Activated CD8-positive, alpha-beta T cell treated with anti-CD3 and anti-CD28 coated beads, Interleukin-2, amount 10 ng/mL, durations not matched to agents 7 days and 5 days (primary cell): ENCODE measurements around the gene ZXDB. TPM values are rescaled to one million over a fixed set of nuclear protein-coding genes. Genes with fewer than 3 reads are reported as not detected.
"Not testable (repeated sequence)": the region's sequence is repeated elsewhere in the genome, so short reads cannot be mapped to it uniquely, and the experiment has no call there.

Experiments used
- ATAC-seq: fragments of 150-1000 bp; cut with Tn5 transposase; one replicate; pipeline ENCODE4 v1.10.0; 2021; ENCODE audit warnings: moderate library complexity
- CTCF ChIA-PET: fragments of 350-600 bp; sonication (Branson Sonifier 250); formaldehyde crosslinking; loops from one replicate; lab custom pipeline; 2021; ENCODE audit warnings: antibody characterized with exemption; lab: Charles Lee
- POLR2A ChIA-PET: fragments of 350-600 bp; sonication (Branson Sonifier 250); formaldehyde crosslinking; loops from one replicate; lab custom pipeline; 2021; ENCODE audit warnings: antibody characterized with exemption; lab: Charles Lee
- DNase-seq: peaks from one replicate; pipeline ENCODE4 v3.0.0-alpha.2; 2020
- H3K27ac Mint-ChIP-seq: one replicate; pipeline ENCODE4 v1.8.0; 2021; ENCODE audit warnings: mild to moderate bottlenecking, mixed read lengths
- H3K27me3 Mint-ChIP-seq: one replicate; pipeline ENCODE4 v1.8.0; 2021; ENCODE audit warnings: low read depth, mixed read lengths
- H3K36me3 Mint-ChIP-seq: one replicate; pipeline ENCODE4 v1.8.0; 2021; ENCODE audit warnings: low read depth, mixed read lengths
- H3K4me1 Mint-ChIP-seq: one replicate; pipeline ENCODE4 v1.8.0; 2021; ENCODE audit warnings: low read depth, mixed read lengths
- H3K4me3 Mint-ChIP-seq: one replicate; pipeline ENCODE4 v1.8.0; 2021; ENCODE audit warnings: mild to moderate bottlenecking, mixed read lengths
- H3K9me3 Mint-ChIP-seq: one replicate; pipeline ENCODE4 v1.8.0; 2022; ENCODE audit warnings: mixed read lengths; ENCODE audit not compliant: insufficient read depth
- total RNA-seq, 2 experiments: library from RNA; stranded (reverse); gene quantifications; one replicate each; pipeline ENCODE4 v1.2.3, GENCODE V29; 2021

ZXDB gene
- 1 to 10 TPM; 4.5 TPM for total RNA-seq

DNA sequence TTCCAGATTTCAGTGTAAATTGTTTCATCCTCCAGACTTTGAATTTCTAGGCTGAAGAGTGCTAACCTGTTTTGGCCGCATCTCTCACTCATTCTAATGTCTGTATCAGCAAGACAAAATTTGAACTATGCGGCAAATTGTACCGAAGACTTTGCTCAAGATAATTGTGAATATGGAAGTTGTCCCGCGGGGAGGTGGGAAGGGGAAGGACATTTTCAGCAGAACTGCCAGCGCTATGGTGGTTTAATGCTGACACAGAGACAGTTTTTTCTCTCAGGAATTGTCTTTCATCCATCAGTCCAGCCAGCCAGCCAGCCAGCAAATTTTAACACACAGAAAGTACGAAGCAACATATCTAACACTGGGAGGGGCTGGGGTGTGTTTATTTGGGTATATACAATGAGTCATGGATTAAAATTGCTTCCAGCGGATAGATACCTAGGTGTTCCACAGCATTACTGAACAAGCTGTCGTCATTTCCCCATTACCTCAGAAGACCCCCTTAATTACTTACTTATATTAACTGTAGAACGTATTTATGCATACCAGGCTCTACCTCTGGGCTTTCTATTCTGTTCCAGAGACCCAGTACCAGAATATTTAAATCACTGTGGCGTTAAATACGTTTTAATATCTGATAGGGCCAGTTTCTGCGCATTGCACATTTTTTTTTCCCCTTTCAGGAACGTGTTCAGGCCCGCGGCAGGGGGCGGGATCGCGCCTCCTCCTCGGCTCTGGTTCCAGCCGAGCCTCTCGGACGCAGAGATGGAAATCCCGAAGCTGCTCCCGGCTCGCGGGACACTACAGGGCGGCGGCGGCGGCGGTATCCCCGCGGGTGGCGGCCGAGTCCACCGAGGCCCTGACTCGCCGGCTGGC, at the start of gene ZXDB:
Gene ZXDB, plus strand, starts transcription at position 728 of the 876 bp plus-strand sequence. Its CDS starts 38 bp downstream, at position 766.
- H3K4me3 Mint-ChIP-seq = peak within 1 kb of the TSS; percentile 69
- H3K27me3 Mint-ChIP-seq, H3K9me3 Mint-ChIP-seq, POLR2A ChIA-PET, CTCF ChIA-PET: not testable (repeated sequence)
- DNase-seq = peak; percentile 21
- peak within 1 kb of the TSS; percentile 79 for H3K27ac Mint-ChIP-seq
- ATAC-seq = peak; percentile 65
- peaks cover 41% of the 10 kb centered on the region for H3K4me1 Mint-ChIP-seq
- H3K36me3 Mint-ChIP-seq = peaks cover 17% of the 10 kb centered on the region

DNA sequence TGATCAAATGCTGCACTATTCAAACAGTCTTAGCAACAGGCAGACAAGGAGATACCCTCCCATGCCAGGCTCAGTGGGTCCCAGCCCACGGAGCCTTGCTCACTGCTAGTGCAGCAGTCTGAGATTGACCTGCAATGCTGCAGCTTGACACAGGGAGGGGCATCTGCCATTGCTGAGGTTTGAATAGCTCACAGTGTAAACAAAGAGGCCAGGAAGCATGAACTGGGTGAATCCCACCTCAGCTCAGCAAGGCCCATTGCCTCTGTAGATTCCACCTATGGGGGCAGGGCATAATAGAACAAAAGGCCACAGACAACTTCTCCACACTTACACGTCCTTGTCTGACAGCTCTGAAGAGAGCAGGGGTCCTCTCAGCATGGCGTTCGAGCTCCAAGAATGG, 26.6 kb upstream of the ZXDB start:
- DNase-seq (no peak), ATAC-seq (no peak)
- no peaks in the 10 kb centered on the region for H3K9me3 Mint-ChIP-seq
- no peaks in the 10 kb centered on the region for H3K27me3 Mint-ChIP-seq
- CTCF ChIA-PET = no interaction called here
- no peaks in the 10 kb centered on the region for H3K4me1 Mint-ChIP-seq
- H3K27ac Mint-ChIP-seq = no peak overlapping the region
- H3K4me3 Mint-ChIP-seq = no peak overlapping the region
- POLR2A ChIA-PET = no interaction called here
- no peaks in the 10 kb centered on the region for H3K36me3 Mint-ChIP-seq

DNA sequence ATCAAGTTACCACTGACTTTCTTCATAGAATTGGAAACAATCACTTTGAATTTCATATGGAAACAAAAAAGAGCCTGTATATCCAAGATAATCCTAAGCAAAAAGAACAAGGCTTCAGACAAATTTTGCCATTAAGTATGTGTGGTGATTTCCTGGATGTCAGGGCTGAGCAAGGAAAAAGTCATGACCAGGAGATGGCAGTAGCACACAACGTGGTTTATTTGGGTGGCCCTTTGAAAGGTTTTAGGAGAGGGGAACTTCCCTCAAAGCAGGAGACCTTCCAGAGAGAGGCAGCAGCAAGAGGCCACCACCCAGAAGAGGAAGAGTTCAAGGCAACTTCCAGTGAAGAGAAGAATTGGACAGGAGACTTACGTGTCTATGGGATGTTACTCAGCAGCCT, 18.1 kb upstream of the ZXDB start:
- Mint-ChIP-seq H3K9me3 (no peaks in the 10 kb centered on the region), H3K4me3 (no peak overlapping the region), H3K36me3 (no peaks in the 10 kb centered on the region), H3K27ac (no peak overlapping the region), H3K4me1 (no peaks in the 10 kb centered on the region), H3K27me3 (peaks cover 5% of the 10 kb centered on the region)
- peak; percentile 21 for DNase-seq
- ATAC-seq = no peak
- POLR2A ChIA-PET = no interaction called here
- CTCF ChIA-PET = no interaction called here

DNA sequence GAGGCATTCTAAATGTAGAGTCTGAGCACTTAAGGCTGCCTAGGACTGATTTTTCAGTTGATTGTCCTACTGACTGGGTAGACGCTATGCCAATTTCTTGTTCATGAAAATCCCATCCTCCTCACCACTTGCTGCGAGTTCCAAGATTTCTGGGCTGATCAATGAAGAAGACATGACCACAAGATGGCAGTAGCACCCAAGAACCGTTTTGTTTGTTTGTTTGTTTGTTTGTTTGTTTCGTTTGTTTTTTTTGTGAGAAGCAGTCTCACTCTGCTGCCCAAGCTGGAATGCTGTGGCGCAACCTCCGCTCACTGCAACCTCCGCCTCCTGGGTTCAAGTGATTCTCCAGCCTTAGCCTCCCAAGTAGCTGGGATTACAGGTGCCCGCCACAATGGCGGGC, 8.9 kb upstream of the ZXDB start:
- CTCF ChIA-PET, POLR2A ChIA-PET: not testable (repeated sequence)

DNA sequence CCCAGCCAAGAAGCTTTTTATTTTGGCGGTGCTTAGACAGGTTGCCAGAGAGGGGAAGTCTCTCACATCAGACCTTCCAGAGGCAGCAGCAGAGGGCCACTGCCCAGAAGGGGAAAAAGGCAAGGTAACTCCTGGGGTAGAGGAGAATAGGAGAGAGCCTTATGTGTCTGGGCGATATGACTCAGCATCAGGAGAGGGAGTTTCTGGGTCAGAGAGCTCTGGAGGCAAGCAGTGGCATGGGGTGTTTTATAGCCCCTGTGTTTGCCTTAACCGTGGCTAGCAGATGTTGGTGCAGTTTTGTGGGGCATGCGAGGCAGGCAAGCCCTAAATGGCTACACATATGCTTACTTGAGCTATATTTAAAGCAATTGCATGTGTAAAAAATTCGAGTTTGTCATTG, 8.3 kb upstream of the ZXDB start:
- no peaks in the 10 kb centered on the region for H3K36me3 Mint-ChIP-seq
- no peak overlapping the region for H3K4me3 Mint-ChIP-seq
- no peak for ATAC-seq
- ChIA-PET POLR2A (no interaction called here), CTCF (no interaction called here)
- H3K27me3 Mint-ChIP-seq = no peaks in the 10 kb centered on the region
- peaks cover 10% of the 10 kb centered on the region for H3K4me1 Mint-ChIP-seq
- H3K9me3 Mint-ChIP-seq = no peaks in the 10 kb centered on the region
- no peak for DNase-seq
- no peak overlapping the region for H3K27ac Mint-ChIP-seq

More for the DNA sequence above, 8.9 kb upstream of the ZXDB start:
- ATAC-seq, DNase-seq, H3K9me3 Mint-ChIP-seq, H3K27ac Mint-ChIP-seq, H3K27me3 Mint-ChIP-seq, H3K36me3 Mint-ChIP-seq, H3K4me3 Mint-ChIP-seq: not testable (repeated sequence)
- H3K4me1 Mint-ChIP-seq = peaks cover 10% of the 10 kb centered on the region

DNA sequence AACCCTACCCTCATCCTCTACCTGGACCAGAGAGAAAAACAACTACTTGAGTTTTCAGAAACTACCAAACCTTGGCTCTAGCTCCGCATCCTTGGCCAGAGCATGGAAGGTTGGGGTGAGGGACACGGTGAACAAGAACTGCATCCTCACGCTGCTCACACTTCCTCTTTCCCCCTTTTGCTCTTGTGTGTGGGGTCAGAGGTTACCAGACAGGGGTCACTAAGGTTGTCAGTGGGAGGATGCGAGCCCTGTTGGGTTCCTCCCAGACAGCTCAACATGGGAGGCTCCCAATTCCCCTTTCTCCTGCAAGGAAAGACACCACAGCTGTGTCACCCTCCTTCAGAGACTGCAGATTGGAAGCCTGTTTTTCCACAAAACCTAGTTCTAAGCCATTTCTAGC, 5.5 kb upstream of the ZXDB start:
- no peaks in the 10 kb centered on the region for H3K27me3 Mint-ChIP-seq

DNA sequence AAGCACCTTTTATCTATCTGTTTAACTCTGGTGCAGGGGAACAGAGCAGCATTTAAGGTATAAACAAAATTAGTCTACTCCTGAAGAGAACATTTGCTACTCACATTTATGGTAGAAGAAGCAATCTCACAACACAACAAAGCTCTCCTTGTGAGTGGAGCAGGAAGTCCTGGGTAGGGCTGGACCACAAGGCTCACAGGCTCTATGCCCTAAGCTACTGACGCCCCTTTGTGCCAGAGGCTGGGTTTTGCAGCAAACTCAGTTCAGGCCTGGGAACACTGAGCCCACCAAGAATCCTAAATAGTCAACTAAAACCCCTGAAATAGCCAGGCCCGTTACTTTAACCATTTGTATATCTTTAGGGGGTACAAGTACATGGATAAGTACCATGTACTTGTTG, 4.7 kb upstream of the ZXDB start:
- ChIA-PET POLR2A (no interaction called here), CTCF (no interaction called here)
- Mint-ChIP-seq H3K27me3 (no peaks in the 10 kb centered on the region), H3K4me1 (peaks cover 18% of the 10 kb centered on the region), H3K9me3 (no peaks in the 10 kb centered on the region), H3K27ac (no peak overlapping the region), H3K4me3 (no peak overlapping the region), H3K36me3 (no peaks in the 10 kb centered on the region)
- ATAC-seq (no peak), DNase-seq (no peak)

More for the DNA sequence above, 5.5 kb upstream of the ZXDB start:
- Mint-ChIP-seq H3K4me1 (peaks cover 17% of the 10 kb centered on the region), H3K4me3 (no peak overlapping the region), H3K9me3 (no peaks in the 10 kb centered on the region), H3K27ac (no peak overlapping the region), H3K36me3 (no peaks in the 10 kb centered on the region)
- ATAC-seq (no peak), DNase-seq (no peak)
- POLR2A ChIA-PET = no interaction called here
- CTCF ChIA-PET = no interaction called here

DNA sequence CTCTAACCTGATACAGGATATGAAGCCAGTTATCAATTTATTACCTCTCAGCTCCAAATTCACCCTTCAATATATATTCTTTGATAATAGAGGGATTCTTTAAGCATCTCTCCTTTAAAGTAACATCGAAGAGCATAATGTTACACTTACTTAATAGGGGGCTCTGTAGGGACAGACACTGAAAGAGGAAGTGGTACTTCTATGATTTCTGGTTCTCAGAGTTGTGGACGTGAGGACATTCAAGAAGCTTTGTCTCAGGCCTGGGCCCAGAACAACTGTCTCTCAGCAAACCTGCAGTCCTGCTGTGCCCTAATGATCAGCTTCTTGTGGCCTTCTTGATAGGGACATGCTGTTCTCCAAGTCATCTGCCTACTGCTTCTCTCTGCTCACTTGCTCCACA, 4.2 kb upstream of the ZXDB start:
- H3K27ac Mint-ChIP-seq = no peak overlapping the region
- CTCF ChIA-PET = no interaction called here
- H3K27me3 Mint-ChIP-seq = no peaks in the 10 kb centered on the region
- no peaks in the 10 kb centered on the region for H3K36me3 Mint-ChIP-seq
- no peak overlapping the region for H3K4me3 Mint-ChIP-seq
- peaks cover 18% of the 10 kb centered on the region for H3K4me1 Mint-ChIP-seq
- ATAC-seq = no peak
- no peaks in the 10 kb centered on the region for H3K9me3 Mint-ChIP-seq
- no peak for DNase-seq
- POLR2A ChIA-PET = no interaction called here

DNA sequence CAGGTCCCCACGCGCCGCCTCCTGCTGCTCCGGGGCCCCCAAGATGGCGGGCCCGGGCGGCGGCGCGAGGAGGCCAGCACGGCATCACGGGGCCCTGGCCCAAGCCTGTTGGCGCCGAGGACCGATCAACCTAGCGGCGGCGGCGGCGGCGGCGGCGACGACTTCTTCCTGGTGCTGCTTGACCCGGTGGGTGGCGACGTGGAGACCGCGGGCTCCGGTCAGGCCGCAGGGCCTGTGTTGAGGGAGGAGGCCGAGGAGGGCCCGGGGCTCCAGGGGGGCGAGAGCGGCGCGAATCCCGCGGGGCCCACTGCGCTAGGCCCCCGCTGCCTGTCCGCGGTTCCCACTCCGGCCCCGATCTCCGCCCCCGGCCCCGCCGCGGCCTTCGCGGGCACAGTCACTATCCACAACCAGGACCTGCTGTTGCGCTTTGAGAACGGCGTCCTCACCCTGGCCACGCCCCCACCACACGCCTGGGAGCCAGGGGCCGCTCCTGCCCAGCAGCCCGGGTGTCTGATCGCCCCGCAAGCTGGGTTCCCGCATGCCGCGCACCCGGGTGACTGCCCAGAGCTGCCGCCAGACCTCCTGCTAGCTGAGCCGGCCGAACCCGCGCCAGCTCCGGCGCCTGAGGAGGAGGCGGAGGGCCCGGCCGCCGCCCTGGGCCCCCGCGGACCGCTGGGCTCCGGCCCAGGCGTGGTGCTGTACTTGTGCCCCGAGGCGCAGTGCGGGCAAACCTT, 516 bp downstream of the ZXDB start:
- peak overlapping the region; percentile 42 for H3K4me3 Mint-ChIP-seq
- H3K27me3 Mint-ChIP-seq, CTCF ChIA-PET, H3K9me3 Mint-ChIP-seq: not testable (repeated sequence)
- DNase-seq (peak; percentile 31), ATAC-seq (peak; percentile 85)
- peaks cover 21% of the 10 kb centered on the region for H3K36me3 Mint-ChIP-seq
- peaks cover 38% of the 10 kb centered on the region for H3K4me1 Mint-ChIP-seq
- POLR2A ChIA-PET = interaction anchor here (0.9 kb wide), 1 partner anchor 22 kb away, joined by 3 read pairs; no protein-coding TSS in a partner anchor
- peak overlapping the region; percentile 52 for H3K27ac Mint-ChIP-seq

DNA sequence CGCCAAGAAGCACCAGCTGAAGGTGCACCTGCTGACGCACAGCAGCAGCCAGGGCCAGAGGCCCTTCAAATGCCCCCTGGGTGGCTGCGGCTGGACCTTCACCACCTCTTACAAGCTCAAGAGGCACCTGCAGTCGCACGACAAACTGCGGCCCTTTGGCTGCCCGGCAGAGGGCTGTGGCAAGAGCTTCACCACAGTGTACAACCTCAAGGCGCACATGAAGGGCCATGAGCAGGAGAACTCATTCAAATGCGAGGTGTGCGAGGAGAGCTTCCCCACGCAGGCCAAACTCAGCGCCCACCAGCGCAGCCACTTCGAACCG, 1.0 kb downstream of the ZXDB start:
- peaks cover 21% of the 10 kb centered on the region for H3K36me3 Mint-ChIP-seq
- CTCF ChIA-PET, H3K9me3 Mint-ChIP-seq, H3K27me3 Mint-ChIP-seq, H3K27ac Mint-ChIP-seq: not testable (repeated sequence)
- POLR2A ChIA-PET = interaction anchor here (0.9 kb wide), 1 partner anchor 22 kb away, joined by 3 read pairs; no protein-coding TSS in a partner anchor
- H3K4me3 Mint-ChIP-seq = peak overlapping the region; percentile 42
- DNase-seq = peak; percentile 27
- peaks cover 34% of the 10 kb centered on the region for H3K4me1 Mint-ChIP-seq
- ATAC-seq = peak; percentile 32

DNA sequence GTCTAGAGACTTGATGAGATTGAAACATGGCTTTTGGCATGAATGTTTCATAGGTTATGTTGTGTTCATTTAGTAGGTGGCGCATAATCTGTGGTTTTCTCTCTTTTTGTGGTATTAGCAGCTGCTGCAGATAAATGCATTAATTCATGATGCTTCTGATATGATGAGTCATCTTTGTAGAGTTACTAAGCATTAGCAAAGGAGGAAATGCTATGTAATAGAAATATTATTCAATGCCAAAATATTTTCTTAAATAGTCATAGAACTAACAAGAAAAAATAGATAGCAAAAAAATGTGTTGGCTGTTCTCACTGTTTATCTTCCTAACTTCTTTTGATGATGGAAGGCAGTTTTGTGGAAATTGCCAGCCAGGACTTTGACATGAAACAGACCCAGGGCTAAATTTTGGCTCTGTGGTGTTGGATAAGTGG, 3.6 kb downstream of the ZXDB start:
- CTCF ChIA-PET = no interaction called here
- peak overlapping the region; percentile 31 for H3K4me3 Mint-ChIP-seq
- peak overlapping the region; percentile 19 for H3K27ac Mint-ChIP-seq
- H3K4me1 Mint-ChIP-seq = peaks cover 34% of the 10 kb centered on the region
- no peak for DNase-seq
- H3K27me3 Mint-ChIP-seq = no peaks in the 10 kb centered on the region
- POLR2A ChIA-PET = no interaction called here
- ATAC-seq = no peak
- H3K36me3 Mint-ChIP-seq = peaks cover 24% of the 10 kb centered on the region
- no peaks in the 10 kb centered on the region for H3K9me3 Mint-ChIP-seq

DNA sequence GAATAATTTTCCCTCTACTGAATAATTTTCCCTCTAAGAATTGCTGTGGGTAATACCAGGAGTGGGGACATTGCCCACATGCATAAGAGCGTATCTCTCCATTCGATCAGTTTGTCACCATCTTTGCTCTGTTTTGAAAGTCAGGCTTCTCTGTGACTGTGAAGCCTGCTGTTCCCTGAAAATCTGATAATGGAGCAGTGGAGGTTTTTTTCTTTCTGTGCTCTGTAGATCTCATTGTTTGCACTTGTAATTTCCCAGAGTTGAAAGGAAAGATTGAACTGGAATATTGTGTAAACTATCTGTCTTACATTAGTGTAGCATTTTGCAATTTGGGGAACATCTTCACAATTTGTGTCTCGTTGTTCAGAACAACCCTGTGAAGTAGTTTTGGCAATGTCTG, 4.3 kb downstream of the ZXDB start:
- Mint-ChIP-seq H3K9me3 (no peaks in the 10 kb centered on the region), H3K27ac (no peak overlapping the region), H3K4me3 (no peak overlapping the region), H3K36me3 (peaks cover 24% of the 10 kb centered on the region), H3K27me3 (no peaks in the 10 kb centered on the region), H3K4me1 (peaks cover 30% of the 10 kb centered on the region)
- ChIA-PET POLR2A (no interaction called here), CTCF (no interaction called here)
- ATAC-seq = no peak
- no peak for DNase-seq
